WTC11 (cell line): Measurements from ENCODE around the gene COX17.

Experiments
- ATF2 ChIP-seq: sonication (generic); formaldehyde crosslinking; IDR thresholded peaks from 2 replicates; pipeline ENCODE4 v1.8.1; 2022; ENCODE audit warnings: low read depth, missing genetic modification reagents, borderline replicate concordance
- CREM ChIP-seq: sonication (generic); formaldehyde crosslinking; IDR thresholded peaks from 2 replicates; pipeline ENCODE4 v1.8.1; 2022; ENCODE audit warnings: mild to moderate bottlenecking, missing genetic modification reagents, moderate library complexity
- CTCF ChIP-seq: fragments of 200-600 bp; IDR thresholded peaks from 2 replicates; pipeline ENCODE4 v1.8.0; 2022; ENCODE audit warnings: antibody characterized with exemption
- MXD4 ChIP-seq: fragments of 250-450 bp; sonication (Bioruptor Pico); IDR thresholded peaks from 2 replicates; pipeline ENCODE4 v1.8.0; 2021; ENCODE audit warnings: mild to moderate bottlenecking, moderate library complexity, borderline replicate concordance
- USF1 ChIP-seq: sonication (generic); formaldehyde crosslinking; IDR thresholded peaks from 2 replicates; pipeline ENCODE4 v1.8.0; 2022; ENCODE audit warnings: mild to moderate bottlenecking, missing genetic modification reagents
- ZNF138 ChIP-seq: sonication (generic); formaldehyde crosslinking; conservative IDR thresholded peaks from 2 replicates; pipeline ENCODE4 v1.8.1; 2022; ENCODE audit warnings: mild to moderate bottlenecking, moderate library complexity, missing genetic modification reagents

GRCh38 chr3:119643528-119643927 is 33.7 kb downstream of the COX17 start:
- TF ChIP-seq ZNF138 (CRISPR knock-in tag) = no peak
- TF ChIP-seq CTCF = no peak
- no peak for TF ChIP-seq USF1 (CRISPR knock-in tag)
- no peak for TF ChIP-seq MXD4 (CRISPR knock-in tag)
- TF ChIP-seq CREM (CRISPR knock-in tag) = no peak
- no peak for TF ChIP-seq ATF2 (CRISPR knock-in tag)
